Raji (cell line): ENCODE measurements around the gene SH2D3A.

Experiments used
- POLR2A ChIP-seq: IDR thresholded peaks from 2 replicates; pipeline ENCODE4 v1.6.1; 2011; ENCODE audit warnings: low read depth, low read length, control low read depth; ENCODE audit not compliant: insufficient read depth

SH2D3A gene

DNA sequence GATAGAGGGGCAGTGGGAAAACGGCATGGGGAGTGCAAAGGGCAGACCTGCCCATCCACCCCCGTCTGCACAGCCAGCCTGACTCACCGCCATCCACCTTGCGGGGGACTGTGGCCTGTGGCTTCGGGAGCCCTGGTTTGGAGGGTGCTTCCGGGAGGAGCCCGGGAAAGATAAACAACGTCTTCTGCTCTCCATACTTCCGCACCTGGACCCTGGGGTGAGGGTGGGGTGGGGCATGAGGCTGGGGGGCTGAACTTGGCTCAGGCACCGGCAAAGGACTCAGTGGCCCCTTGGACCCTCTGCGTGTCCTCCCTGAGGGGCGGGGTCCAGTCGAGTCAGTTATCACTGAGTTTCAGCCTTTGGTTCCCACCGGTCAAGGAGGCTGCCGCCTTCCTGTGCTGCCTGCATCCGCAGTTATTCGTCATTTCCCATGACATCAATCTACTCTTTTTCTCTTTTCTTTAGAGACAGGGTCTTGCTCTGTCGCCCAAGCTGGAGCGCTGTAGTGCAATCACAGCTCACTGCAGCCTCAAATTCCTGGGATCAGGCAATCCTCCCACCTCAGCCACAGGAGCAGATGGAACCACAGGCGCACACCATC lies 33.0 kb downstream of the SH2D3A start:
- no peak for TF ChIP-seq POLR2A

DNA sequence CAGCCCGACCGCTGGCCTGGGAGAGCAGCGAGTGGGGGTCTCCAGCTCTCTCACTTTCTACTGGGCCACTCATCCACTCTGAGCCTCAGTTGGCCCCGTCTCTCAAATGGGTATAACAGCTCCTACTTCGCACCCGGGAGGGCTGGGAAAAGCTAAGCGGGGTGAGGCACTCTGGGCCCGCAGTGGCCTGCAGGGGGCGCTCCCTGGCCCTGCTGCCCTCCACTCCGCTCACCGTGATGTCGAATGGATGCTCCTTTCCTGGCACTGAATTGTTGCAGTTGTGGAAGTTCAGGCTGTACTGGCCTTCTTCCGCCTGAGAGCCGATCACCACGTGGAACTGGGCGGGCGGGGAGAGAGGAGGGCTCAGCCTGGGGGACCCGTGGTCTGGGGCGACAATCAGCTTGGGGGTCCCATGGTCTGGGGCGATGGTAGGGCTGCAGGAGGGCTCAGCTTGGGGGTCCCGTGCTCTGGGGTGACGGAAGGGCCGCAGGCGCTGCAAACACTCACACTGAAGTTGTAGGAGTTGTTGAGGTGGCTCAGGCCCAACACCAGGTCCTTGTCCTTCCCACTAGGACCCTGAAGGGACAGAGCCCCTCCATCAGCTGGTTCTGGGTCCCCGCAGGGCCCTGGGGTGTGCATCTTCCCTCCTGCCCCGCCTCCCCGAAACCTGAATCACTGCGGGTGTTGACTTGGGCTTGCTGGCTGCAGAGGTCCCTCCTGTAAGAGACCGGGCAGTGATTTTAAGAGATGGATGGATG lies 33.7 kb downstream of the SH2D3A start:
- no peak for TF ChIP-seq POLR2A

DNA sequence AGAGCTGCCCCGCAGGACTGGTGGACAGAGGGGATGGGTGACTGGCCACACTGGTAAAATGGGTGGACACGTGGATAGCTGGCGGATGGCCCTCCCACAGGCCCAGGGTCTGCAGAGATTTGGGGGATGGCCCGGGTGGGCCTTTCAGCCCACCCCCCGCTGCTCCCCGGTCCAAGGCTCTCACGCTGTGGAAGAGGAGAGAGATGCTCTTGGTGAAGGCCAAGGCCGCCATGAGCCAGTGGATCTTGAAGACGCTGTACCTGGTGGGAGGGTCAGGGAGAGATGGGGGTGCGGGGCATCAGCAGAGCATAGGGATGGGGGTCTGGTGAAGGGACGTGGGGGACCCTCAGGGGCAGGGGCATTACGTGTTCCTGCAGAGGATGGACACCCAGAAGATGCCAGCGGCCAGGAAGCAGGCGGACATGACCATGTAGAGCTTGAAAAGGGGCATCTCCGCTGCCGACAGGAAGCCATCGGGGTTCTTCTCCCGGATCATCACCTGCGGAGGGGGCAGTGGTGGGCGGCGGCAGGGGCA lies 34.4 kb downstream of the SH2D3A start:
- TF ChIP-seq POLR2A: no peak

DNA sequence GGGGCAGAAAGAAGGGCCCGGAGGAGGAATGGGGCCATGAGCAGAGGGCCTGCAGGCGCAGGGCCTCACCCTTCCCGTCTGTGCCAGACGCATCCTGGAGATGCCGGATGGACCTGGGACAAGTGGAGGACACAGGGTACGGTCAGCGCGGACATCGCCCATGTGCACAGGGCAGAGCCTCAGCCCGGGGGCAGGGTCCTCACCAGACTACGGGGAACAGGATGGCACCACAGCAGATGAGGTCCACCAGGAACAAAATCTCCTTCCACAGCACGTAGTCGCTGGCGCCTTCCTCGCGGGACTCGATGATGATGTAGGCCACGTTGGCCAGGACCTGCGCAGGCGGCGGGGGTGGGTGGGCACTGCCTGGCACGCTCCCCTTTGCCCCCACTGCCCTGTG lies 35.4 kb downstream of the SH2D3A start:
- TF ChIP-seq POLR2A: no peak

DNA sequence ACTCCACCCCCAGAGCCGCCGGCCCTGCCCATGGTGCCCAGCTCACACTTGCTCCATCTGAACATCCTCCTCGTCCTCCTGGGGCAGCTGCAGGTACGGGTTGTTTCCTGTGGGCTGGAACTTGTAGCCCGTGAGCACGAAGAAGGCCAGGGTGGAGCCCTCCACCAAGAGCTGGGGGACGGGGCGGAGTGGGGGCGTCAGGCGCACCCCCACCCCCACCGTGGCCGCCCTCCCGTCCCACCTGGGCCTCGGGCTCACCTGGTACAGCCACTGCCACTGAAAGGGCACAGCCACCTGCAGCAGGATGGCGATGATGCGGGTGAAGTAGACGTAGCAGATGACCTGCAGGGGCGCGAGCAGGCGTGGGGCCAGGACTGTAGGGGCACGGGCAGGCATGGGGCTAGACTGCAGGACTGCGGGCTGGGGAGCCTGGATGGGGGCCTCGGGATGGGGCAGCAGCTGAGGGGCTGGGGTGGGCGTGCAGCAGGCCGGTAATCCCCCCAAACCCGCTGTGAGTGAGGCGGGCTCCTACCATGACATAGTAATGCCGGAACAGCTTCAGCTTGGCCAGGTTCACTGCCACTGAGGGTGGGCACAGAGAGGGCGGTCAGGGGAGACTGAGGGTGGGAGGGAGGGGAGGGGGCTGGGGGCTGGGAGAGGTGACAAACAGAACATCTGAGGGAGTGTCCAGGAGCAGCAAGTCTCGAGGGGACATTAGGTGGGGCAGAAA lies 36.1 kb downstream of the SH2D3A start:
- no peak for TF ChIP-seq POLR2A

DNA sequence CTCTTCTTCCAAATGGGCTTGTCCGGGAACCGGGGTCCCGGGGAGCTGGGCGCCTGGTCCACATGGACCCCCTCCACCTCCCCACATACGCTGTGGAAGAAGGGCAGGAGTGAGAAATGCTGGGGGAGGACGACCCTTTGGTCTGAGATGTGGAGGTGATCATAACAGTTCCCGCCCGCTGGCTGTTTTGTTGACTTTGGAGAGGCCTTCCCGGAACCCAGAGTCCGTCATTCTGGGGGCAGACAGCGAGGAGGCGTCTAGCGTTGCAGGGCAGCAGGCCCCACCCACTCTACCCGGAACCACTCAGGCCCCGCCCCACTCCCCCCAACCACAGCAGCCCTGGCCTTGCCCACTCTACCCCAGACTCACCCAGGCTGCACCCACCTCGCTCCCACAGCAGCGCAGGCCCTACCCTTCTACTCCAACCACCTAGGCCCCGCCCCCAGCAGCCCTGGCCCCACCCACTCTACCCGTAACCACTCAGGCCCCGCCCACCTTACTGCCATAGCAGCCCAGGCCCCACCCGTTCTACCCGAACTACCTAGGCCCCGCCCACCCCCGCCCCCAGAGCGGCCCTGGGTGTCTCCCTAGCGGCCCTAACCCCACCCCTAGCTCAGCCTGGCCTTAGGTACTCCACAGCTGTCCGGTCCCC lies 37.0 kb downstream of the SH2D3A start:
- no peak for TF ChIP-seq POLR2A

DNA sequence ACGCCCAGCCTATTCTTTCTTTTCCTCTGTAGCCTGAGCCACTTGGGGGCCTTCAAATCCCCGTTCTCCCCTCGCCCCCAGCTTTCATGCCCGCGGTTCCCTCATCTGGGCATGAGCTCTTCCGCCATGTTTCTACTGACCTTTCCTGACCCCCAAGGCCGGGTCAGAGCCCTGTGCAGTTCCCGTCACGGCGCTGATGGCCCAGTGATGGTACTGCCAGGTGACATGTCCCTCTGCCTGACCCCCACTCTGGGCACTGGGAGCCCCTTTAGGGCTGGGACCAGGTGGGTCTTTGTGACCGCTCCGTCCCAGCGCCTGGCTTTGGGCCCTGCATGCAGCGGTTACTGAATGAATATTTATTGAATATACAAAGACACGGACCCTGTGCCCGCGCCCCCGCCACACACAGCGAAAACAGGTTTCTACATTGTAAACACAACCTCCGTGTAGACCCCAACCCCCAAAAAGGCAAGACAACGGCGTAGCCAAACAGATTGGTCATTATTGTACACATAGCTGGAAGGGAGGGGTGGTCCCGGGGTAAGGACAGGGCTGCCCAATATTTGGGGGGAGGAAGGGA lies 37.6 kb downstream of the SH2D3A start:
- no peak for TF ChIP-seq POLR2A

DNA sequence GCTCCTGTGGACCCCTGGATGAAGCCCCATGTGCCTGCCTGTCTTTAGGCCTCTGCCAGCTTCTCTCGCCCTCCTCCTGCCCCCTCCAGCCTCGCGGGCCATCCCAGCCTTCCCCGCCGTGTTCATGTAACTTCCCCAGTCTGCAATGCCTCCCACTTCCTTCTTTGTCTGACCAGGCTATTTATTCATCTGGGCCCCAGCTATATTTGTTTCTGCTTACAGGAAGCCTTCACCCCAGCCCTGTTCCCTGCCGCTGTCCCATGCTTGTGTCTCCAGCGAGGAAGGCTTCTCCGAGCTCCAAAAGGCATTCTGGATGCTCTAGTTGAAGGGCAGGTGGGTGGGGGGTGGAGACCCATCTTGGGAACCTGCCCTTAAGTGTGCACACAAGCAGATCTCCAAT lies 38.9 kb downstream of the SH2D3A start:
- no peak for TF ChIP-seq POLR2A

DNA sequence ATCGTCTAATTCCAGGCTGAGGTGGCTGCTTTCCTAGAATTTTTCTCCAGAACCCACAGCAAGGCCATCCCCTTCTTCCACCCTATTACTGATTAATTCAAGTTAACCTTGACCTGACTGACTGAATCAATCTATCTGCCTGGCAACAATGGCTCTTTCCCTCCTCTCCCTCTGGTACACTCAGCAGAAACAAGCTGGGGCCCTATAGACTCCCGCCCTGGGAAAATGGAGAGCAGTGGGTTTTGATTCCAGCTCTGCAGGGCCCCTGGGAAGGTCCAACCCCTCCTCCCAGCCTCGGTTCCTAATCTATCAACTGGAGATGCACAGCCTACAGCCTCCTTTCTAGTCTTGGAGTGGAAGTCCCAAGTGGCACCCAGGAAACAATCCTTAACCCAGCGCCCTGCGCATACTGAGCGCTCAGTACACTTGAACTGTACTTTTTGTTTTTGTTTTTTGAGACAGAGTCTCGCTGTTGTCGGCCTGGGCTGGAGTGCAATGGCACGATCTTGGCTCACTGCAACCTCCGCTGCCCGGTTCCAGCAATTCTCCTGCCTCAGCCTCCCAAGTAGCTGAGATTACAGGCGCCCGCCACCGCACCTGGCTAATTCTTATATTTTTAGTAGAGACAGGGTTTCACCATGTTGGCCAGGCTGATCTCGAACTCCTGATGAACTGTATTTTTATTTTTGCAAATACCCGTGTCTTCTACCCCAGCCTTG lies 41.6 kb downstream of the SH2D3A start:
- TF ChIP-seq POLR2A: no peak

DNA sequence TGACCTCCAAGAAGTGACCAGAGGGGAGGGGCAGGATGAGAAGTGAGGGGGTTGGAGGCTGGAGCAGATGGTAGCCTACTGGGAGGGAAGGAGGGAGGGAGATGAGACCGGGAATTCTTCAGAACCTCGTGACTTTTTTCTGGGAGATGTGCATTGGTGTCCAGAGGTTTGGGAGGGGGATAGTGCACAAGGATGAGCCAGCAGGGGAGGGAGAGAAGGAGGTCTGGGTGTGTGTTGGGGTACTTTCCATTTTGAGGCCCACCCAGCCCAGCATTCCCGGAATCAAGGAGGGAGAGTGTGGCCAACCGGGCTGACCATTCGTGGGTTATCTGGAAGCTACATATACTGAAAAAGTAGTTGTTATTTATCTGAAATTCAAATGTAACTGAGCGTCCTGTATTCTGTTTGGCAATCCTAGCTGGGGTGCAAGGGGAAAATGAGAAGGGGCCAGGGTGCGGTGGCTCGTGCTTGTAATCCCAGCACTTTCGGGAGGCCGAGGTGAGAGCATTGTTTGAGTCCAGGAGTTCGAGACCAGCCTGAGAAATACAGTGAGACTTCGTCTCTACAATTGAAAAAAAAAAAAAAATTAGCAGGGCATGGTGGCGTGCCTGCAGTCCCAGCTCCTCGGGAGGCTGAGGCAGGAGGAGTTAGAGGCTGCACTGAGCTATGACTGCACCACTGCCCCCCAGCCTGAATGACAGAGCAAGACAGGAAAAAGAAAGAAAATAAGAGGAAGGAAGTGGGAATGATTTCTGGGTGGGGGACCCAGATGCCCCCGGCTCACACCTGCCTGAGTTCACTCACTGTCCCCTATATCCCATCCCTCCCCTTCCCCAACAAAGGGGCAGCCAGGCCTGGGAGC lies 42.4 kb downstream of the SH2D3A start:
- no peak for TF ChIP-seq POLR2A

DNA sequence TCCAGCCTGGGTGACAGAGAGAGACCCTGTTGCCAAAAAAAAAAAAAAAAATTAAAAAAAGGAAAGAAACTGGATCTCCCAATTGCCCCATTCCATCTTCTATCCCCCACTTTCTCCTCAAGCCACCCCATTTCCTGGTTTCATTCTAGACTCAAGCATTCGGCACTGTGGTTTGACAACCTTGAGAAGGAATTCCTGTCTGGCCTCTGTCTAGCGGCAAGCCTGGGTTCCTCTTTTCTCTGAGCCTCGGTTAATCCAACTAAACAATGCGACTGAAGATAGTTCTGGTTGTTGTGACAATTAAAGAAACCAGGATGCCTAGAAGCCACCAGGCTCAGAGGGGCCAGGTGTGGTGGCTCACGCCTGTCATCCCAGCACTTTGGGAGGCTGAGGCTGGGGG lies 43.5 kb downstream of the SH2D3A start:
- TF ChIP-seq POLR2A: no peak

DNA sequence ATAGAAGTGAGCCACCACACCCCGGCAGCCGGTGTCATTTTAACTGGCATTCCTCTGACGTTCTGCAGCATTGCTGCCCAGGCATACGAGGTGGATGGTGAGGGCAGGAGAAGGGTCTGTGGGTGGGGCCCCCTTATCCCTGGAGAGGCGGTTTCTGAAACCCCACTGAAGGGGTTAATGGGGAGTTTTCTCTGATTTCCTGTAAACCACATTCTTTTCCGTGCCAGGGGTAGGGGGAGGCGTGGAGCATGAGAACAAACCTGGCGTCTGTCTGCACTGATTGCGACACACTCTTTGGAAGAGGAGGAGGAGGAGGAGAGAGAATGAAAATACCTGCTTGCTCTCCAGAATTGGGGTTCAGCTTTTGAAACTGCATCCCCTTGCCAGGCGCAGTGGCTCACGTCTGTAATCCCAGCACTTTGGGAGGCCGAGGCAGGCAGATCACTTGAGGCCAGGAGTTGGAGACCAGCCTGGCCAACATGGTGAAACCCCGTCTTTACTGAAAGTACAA lies 44.1 kb downstream of the SH2D3A start:
- no peak for TF ChIP-seq POLR2A

DNA sequence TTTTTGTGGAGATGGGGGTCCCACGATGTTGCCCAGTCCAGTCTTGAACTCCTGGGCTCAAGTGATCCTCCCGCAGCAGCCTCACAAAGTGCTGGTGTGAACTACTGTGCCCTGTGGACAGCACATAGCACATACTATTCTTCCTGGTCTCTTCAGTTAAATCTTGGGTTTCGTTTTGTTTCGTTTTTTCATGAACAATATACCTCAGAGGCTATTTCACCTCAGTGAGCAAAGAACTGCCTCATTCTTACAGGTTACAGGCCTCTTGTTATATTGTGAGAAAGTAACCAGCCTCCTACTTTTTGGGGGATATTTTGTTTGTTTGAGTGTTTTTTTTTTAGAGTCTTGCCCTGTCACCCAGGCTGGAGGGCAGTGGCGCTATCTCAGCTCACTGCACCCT lies 45.5 kb downstream of the SH2D3A start:
- no peak for TF ChIP-seq POLR2A
